Vagina (tissue), 2 donors: ENCODE results near the gene PCDH8. TPM values are rescaled to one million over a fixed set of nuclear protein-coding genes. Genes with fewer than 3 reads are reported as not detected.

Experiments used
- DNase-seq, 2 donors: peaks; one replicate each; pipeline ENCODE4 v3.0.0-alpha.2; 2017; ENCODE audit errors: extremely low spot score in 2 of 2
- H3K27ac ChIP-seq: fragments of 200-600 bp; sonication (generic); one replicate; pipeline ENCODE4 v1.5.1; 2019
- H3K27me3 ChIP-seq: fragments of 200-600 bp; sonication (generic); one replicate; pipeline ENCODE4 v1.5.1; 2019
- H3K36me3 ChIP-seq, 2 donors: fragments of 200-600 bp; sonication (generic); one replicate each; pipeline ENCODE4 v1.5.1; 2017 to 2019
- H3K4me1 ChIP-seq: fragments of 200-600 bp; sonication (generic); one replicate; pipeline ENCODE4 v1.5.1; 2019
- H3K4me3 ChIP-seq, 2 donors: fragments of 200-600 bp; sonication (generic); 1 replicate in 1 of 2; 2 replicates in 1 of 2; pipeline ENCODE4 v1.5.1; 2016 to 2019
- H3K9me3 ChIP-seq: fragments of 200-600 bp; sonication (generic); one replicate; pipeline ENCODE4 v1.5.1; 2019
- CTCF ChIP-seq, 3 experiments: fragments of 450-650 bp in 2 of 3; fragments of 200-600 bp in 1 of 3; sonication (generic) in 1 of 3; IDR thresholded peaks; one replicate each; pipeline ENCODE4 v1.5.1; 2017 to 2019; ENCODE audit warnings: antibody characterized with exemption in 3 of 3, mild to moderate bottlenecking in 2 of 3, moderate library complexity in 2 of 3
- POLR2A ChIP-seq, 2 donors: fragments of 450-650 bp; IDR thresholded peaks; one replicate each; pipeline ENCODE4 v1.6.1; 2017; ENCODE audit warnings: antibody characterized with exemption in 2 of 2, mild to moderate bottlenecking in 2 of 2, moderate library complexity in 2 of 2
- POLR2AphosphoS5 ChIP-seq, 2 donors: sonication (generic); formaldehyde crosslinking; IDR thresholded peaks; one replicate each; pipeline ENCODE4 v1.9.0; 2017; ENCODE audit warnings: antibody characterized with exemption in 2 of 2, mild to moderate bottlenecking in 2 of 2, low read depth in 1 of 2; ENCODE audit not compliant: insufficient read depth in 1 of 2
- intact Hi-C: fragments of 100-400 bp; cut with DNase I; formaldehyde crosslinking; loops from one replicate; pipeline ENCODE4 v1.15.1; 2023
- total RNA-seq: library from RNA; depleted of rRNA; stranded (reverse); fragments of >200 nt; gene quantifications from one replicate; pipeline ENCODE4 v1.2.3, GENCODE V29; 2016

The PCDH8 gene
- total RNA-seq, 1 donor from 2014 or later, result 0.98 TPM

- intact Hi-C loops, result no loop called here
- peaks cover 11% of the 10 kb centered on the region for H3K27me3 ChIP-seq
These were observed 2.9 kb upstream of the PCDH8 start for GRCh38 chr13:52851137-52851962.

GRCh38 chr13:52850396-52851136, 2.1 kb upstream of the PCDH8 start:
- intact Hi-C loops, result no loop called here
- peaks cover 34% of the 10 kb centered on the region for H3K4me1 ChIP-seq
- no peak overlapping the region for H3K27ac ChIP-seq
- no peaks in the 10 kb centered on the region for H3K36me3 ChIP-seq
- H3K27me3 ChIP-seq, result peaks cover 11% of the 10 kb centered on the region
- no peaks in the 10 kb centered on the region for H3K9me3 ChIP-seq
- H3K4me3 ChIP-seq, result peak overlapping the region; percentile 55 to 60
- peak in 1 of 2 donors; percentile 36 for TF ChIP-seq POLR2AphosphoS5 (IDR thresholded peaks at IDR 0.05; ENCODE audit: insufficient read depth in 1 of 2, low read depth in 1 of 2)
- TF ChIP-seq CTCF (IDR thresholded peaks at IDR 0.05), result no peak
- no peak for DNase-seq

More at GRCh38 chr13:52851137-52851962, 2.9 kb upstream of the PCDH8 start:
- no peaks in the 10 kb centered on the region for H3K36me3 ChIP-seq
- no peaks in the 10 kb centered on the region for H3K9me3 ChIP-seq
- DNase-seq, result no peak
- no peak overlapping the region for H3K27ac ChIP-seq
- peak overlapping the region; percentile 55 to 60 for H3K4me3 ChIP-seq
- peaks cover 32% of the 10 kb centered on the region for H3K4me1 ChIP-seq
- no peak for TF ChIP-seq POLR2A (IDR thresholded peaks at IDR 0.05)
- peak in 1 of 2 donors; percentile 5 for TF ChIP-seq POLR2AphosphoS5 (IDR thresholded peaks at IDR 0.05; ENCODE audit: insufficient read depth in 1 of 2, low read depth in 1 of 2)

GRCh38 chr13:52850072-52850395, 1.6 kb upstream of the PCDH8 start:
- TF ChIP-seq POLR2AphosphoS5 (IDR thresholded peaks at IDR 0.05; ENCODE audit: insufficient read depth in 1 of 2, low read depth in 1 of 2) (no peak), POLR2A (IDR thresholded peaks at IDR 0.05) (no peak)
- H3K27me3 ChIP-seq, result peaks cover 11% of the 10 kb centered on the region

GRCh38 chr13:52849291-52850071, 1.0 kb upstream of the PCDH8 start:
- intact Hi-C loops, result no loop called here

More at GRCh38 chr13:52850072-52850395, 1.6 kb upstream of the PCDH8 start:
- no peaks in the 10 kb centered on the region for H3K9me3 ChIP-seq
- intact Hi-C loops, result no loop called here
- no peaks in the 10 kb centered on the region for H3K36me3 ChIP-seq
- no peak overlapping the region for H3K27ac ChIP-seq
- H3K4me1 ChIP-seq, result peaks cover 34% of the 10 kb centered on the region
- H3K4me3 ChIP-seq, result no peak overlapping the region
- DNase-seq, result no peak

More at GRCh38 chr13:52849291-52850071, 1.0 kb upstream of the PCDH8 start:
- no peaks in the 10 kb centered on the region for H3K9me3 ChIP-seq
- no peak overlapping the region for H3K4me3 ChIP-seq
- H3K4me1 ChIP-seq, result peaks cover 34% of the 10 kb centered on the region
- no peak for TF ChIP-seq POLR2AphosphoS5 (IDR thresholded peaks at IDR 0.05; ENCODE audit: insufficient read depth in 1 of 2, low read depth in 1 of 2)
- TF ChIP-seq CTCF (IDR thresholded peaks at IDR 0.05), result no peak
- no peak for TF ChIP-seq POLR2A (IDR thresholded peaks at IDR 0.05)
- no peak overlapping the region for H3K27ac ChIP-seq
- H3K36me3 ChIP-seq, result no peaks in the 10 kb centered on the region
- no peak for DNase-seq
- peaks cover 11% of the 10 kb centered on the region for H3K27me3 ChIP-seq
